Measurements from ENCODE around the gene LCN12. TPM values are rescaled to one million over a fixed set of nuclear protein-coding genes. Genes with fewer than 3 reads are reported as not detected.

The LCN12 gene
- total RNA-seq, 4 donors from 2014 or later, result 1.8 to 8.7 (median 7.9) TPM; not detected in 1

DNA sequence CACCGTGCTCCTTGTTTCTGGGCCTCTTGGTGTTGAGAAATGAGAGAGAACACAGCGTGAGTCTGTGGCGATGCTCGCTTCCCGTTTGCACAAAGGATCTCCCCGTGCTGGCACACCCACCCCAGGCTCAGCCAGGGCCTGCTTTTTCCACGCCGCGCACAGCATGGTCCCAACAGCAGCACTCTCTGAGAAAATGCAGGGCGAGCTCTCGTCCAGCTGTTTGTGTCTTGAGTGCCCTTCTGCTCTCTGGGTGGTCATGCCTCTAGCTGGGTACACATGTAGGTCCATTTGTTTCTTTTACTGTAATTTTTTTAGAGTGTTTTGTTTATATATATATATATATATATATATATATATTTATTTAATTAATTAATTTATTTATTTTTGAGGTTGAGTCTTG lies 34.2 kb upstream of the LCN12 start:
- TF ChIP-seq, protein P1, sequence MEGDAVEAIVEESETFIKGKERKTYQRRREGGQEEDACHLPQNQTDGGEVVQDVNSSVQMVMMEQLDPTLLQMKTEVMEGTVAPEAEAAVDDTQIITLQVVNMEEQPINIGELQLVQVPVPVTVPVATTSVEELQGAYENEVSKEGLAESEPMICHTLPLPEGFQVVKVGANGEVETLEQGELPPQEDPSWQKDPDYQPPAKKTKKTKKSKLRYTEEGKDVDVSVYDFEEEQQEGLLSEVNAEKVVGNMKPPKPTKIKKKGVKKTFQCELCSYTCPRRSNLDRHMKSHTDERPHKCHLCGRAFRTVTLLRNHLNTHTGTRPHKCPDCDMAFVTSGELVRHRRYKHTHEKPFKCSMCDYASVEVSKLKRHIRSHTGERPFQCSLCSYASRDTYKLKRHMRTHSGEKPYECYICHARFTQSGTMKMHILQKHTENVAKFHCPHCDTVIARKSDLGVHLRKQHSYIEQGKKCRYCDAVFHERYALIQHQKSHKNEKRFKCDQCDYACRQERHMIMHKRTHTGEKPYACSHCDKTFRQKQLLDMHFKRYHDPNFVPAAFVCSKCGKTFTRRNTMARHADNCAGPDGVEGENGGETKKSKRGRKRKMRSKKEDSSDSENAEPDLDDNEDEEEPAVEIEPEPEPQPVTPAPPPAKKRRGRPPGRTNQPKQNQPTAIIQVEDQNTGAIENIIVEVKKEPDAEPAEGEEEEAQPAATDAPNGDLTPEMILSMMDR (IDR thresholded peaks at IDR 0.05), result no peak
- no peak for TF ChIP-seq POLR2A (IDR thresholded peaks at IDR 0.05)
- Histone ChIP-seq H3K9me3 (no peaks in the 10 kb centered on the region), H3K4me1 (no peaks in the 10 kb centered on the region), H3K4me3 (no peak overlapping the region), H3K27ac (no peak overlapping the region), H3K36me3 (peaks cover 0 to 77% (median 0%) of the 10 kb centered on the region in 3 donors), H3K27me3 (no peaks in the 10 kb centered on the region)
- DNase-seq, result no peak

DNA sequence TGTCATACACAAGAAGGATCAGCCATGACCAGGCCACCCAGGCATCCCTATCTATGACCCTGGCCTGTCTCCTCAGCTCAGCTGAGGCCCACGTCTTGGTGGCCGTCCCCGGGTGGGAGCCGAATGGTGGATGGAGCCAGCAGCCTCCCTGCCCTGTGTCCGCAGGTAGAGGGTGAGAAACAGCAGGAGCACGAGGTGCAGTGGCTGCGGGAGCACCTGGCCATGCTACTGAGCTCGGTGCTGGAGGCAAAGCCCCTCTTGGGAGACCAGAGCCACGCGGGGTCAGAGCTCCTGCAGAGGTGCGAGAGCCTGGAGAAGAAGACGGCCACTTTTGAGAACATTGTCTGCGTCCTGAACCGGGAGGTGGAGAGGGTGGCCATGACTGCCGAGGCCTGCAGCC lies 32.0 kb upstream of the LCN12 start:
- Histone ChIP-seq H3K36me3 (peaks cover 0 to 82% (median 0%) of the 10 kb centered on the region in 3 donors), H3K4me1 (no peaks in the 10 kb centered on the region), H3K27ac (no peak overlapping the region), H3K27me3 (no peaks in the 10 kb centered on the region), H3K9me3 (no peaks in the 10 kb centered on the region), H3K4me3 (no peak overlapping the region)
- DNase-seq, result no peak
- no peak for TF ChIP-seq POLR2A (IDR thresholded peaks at IDR 0.05)
- TF ChIP-seq, protein P1 (IDR thresholded peaks at IDR 0.05), result no peak

DNA sequence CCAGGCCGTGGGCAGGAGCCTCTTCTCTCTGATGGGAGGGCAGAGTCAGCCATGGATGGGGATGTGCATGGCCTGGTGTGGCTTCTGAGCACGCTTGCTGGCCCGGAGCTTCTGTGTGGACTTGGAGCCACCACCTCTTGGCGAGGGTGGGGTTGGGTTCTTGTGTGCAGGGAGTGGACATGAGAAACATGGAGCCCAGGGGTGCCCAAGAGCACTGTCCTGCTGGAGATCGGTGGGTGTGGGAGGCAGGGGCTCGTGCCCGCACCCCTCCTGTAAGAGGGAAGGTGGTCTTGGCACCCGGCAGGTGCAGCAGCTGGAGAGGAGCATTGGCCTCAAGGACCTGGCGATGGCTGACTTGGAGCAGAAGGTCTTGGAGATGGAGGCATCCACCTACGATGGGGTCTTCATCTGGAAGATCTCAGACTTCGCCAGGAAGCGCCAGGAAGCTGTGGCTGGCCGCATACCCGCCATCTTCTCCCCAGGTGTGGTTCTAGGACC lies 31.3 kb upstream of the LCN12 start:
- peaks cover 0 to 82% (median 0%) of the 10 kb centered on the region in 3 donors for H3K36me3 ChIP-seq

DNA sequence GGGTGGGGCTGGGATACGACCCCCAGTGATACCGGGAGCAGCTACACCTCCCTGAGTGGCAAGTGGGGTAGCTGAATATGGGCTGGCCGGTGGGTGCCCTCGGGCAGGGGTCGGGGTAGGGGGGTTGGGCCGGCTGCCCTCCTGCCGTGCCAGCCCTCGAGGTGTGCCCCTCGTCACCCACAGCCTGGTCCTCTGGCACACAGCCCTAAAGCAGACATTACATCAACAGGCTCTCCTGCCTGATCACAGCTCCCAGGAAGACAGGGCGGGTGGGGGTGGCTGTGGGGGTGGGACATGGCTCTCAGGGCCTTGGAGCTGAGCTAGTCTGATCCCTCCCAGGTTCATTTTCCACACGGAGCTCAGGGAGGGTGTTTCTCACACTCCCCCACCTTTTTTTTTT lies 30.8 kb upstream of the LCN12 start:
- Histone ChIP-seq H3K9me3 (no peaks in the 10 kb centered on the region), H3K4me3 (no peak overlapping the region), H3K27me3 (no peaks in the 10 kb centered on the region), H3K4me1 (no peaks in the 10 kb centered on the region), H3K36me3 (peaks cover 0 to 82% (median 0%) of the 10 kb centered on the region in 3 donors), H3K27ac (no peak overlapping the region)
- DNase-seq, result no peak
- no peak for TF ChIP-seq POLR2A (IDR thresholded peaks at IDR 0.05)
- TF ChIP-seq, protein P1 (IDR thresholded peaks at IDR 0.05), result no peak

More for the DNA sequence above, 31.3 kb upstream of the LCN12 start:
- H3K27me3 ChIP-seq, result no peaks in the 10 kb centered on the region
- no peaks in the 10 kb centered on the region for H3K9me3 ChIP-seq
- H3K4me3 ChIP-seq, result no peak overlapping the region
- TF ChIP-seq POLR2A (IDR thresholded peaks at IDR 0.05), result no peak
- TF ChIP-seq, protein P1 (IDR thresholded peaks at IDR 0.05), result no peak
- no peak for DNase-seq
- no peaks in the 10 kb centered on the region for H3K4me1 ChIP-seq
- no peak overlapping the region for H3K27ac ChIP-seq

DNA sequence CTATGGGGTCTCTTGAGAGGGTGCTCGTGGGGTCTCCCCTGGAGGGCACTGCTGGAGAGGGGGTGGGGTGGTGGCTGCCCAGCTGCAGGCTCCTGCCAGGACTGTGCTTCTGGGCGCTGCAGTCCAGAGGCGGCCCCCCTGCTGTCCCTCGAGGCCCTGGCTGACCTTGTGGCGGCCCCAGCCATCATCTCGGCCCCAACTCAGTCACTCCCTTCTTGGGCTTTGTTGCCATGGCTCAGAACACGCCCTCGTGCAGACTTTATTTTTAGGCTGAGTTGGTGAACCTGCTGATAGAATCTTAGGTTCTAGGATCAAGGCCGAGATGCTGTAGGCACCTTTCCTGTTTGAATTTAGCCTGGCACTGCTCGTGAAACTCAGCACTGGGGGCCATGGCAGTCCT lies 30.4 kb upstream of the LCN12 start:
- Histone ChIP-seq H3K4me1 (no peaks in the 10 kb centered on the region), H3K36me3 (peaks cover 0 to 82% (median 0%) of the 10 kb centered on the region in 3 donors), H3K9me3 (no peaks in the 10 kb centered on the region), H3K4me3 (no peak overlapping the region), H3K27me3 (no peaks in the 10 kb centered on the region), H3K27ac (no peak overlapping the region)
- DNase-seq, result no peak
- TF ChIP-seq, protein P1 (IDR thresholded peaks at IDR 0.05), result no peak
- no peak for TF ChIP-seq POLR2A (IDR thresholded peaks at IDR 0.05)

DNA sequence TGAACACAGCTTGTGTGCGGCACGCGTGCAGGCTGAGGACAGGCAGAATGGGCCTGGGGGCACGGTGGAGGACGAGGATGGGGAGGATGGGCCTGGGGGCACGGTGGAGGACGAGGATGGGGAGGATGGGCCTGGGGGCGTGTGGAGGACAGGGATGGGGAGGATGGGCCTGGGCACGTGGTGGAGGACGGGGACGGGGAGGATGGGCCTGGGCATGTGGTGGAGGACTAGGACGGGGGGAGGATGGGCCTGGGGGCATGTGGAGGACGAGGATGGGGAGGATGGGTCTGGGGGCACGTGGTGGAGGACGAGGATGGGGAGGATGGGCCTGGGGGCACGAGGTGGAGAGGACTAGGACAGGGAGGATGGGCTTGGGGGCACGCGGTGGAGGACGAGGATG lies 29.5 kb upstream of the LCN12 start:
- Histone ChIP-seq H3K36me3 (peaks cover 0 to 77% (median 0%) of the 10 kb centered on the region in 3 donors), H3K9me3 (no peaks in the 10 kb centered on the region), H3K27me3 (no peaks in the 10 kb centered on the region), H3K27ac (no peak overlapping the region), H3K4me3 (no peak overlapping the region), H3K4me1 (no peaks in the 10 kb centered on the region)
- TF ChIP-seq POLR2A (IDR thresholded peaks at IDR 0.05), result no peak
- TF ChIP-seq, protein P1 (IDR thresholded peaks at IDR 0.05), result no peak
- no peak for DNase-seq

All from Peyer's patch (tissue), 4 donors.